HG02852 (cell line): ENCODE measurements around the gene CHPF.

Source experiments
- ATAC-seq: cut with Tn5 transposase; IDR thresholded peaks from one replicate; pipeline ENCODE4 v1.9.1; 2021; ENCODE audit warnings: mild to moderate bottlenecking, moderate library complexity; ENCODE audit not compliant: unreplicated experiment

CHPF gene

GRCh38 chr2:219569041-219569440 lies 25.4 kb upstream of the CHPF start:
- ATAC-seq: no peak

GRCh38 chr2:219567791-219568361 lies 24.3 kb upstream of the CHPF start:
- ATAC-seq: no peak

DNA sequence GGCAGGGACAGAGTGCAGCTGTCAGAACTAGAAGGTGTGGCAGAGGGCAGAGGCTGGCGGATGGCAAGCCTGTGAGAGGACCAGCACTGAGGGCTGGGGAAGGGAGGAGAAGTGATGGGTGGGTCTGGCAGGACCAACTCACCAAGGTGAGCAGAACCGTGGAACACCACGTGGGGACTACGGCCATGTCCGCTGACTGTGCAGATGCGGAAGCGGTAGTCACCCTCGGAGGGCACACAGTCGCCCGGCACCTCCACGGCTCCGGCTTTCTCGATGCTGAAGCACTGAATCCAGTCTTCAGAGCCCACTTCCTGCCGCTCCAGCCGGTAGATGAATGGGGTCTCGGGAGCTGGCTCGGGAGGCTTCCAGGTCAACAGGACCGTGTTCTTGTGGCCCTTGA lies 23.5 kb upstream of the CHPF start:
- no peak for ATAC-seq

GRCh38 chr2:219566640-219567039 lies 23.0 kb upstream of the CHPF start:
- no peak for ATAC-seq

- ATAC-seq: no peak
Measured at GRCh38 chr2:219565130-219566080, 21.8 kb upstream of the CHPF start.

GRCh38 chr2:219563271-219563928 lies 19.8 kb upstream of the CHPF start:
- ATAC-seq: no peak

DNA sequence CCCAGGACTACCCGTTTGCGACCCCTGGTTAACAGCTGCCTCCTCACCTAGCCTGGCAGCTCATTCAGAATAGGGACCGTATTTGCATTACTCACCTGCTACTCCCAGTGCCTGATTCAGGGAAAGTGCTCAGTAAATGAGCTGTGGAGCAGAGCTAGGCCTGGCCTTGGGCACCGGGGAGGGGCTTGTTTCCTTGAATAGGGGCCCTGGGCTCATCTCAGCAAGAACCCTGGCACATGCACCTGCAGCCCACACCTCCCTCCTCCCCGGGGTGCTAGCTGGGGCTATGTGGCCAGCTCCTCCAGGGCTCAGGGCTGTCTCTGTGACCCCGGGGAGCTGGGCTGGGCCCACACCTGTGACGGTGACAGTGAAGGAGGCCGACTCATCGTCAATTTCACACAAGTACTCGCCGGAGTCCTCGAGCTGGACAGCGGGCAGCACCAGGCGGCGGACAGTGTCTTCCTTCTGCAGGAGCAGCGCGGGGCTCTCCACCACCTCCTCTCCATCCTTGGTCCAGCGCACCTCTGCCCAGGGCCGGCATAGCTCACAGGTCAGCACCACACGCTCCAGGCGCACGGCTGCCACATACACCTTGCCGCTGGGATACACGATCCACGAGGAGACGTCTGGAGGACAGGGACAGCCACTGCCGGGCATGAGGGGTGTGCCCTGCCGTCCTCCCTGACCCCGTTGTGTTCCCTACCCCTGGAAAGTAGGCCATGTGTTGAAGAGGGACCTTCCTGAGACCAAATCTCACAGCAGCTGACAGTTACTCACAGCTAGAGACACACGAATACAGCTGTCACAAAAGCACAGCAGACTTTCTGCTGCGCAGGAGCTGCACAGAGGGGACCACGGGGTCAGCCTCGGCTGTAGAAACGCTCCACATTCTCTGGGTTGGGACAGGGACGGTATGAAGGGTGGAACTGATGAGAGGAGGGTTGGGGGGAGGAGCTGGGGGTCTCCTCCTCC lies 18.7 kb upstream of the CHPF start:
- no peak for ATAC-seq

GRCh38 chr2:219561179-219562048 lies 17.8 kb upstream of the CHPF start:
- ATAC-seq: no peak

DNA sequence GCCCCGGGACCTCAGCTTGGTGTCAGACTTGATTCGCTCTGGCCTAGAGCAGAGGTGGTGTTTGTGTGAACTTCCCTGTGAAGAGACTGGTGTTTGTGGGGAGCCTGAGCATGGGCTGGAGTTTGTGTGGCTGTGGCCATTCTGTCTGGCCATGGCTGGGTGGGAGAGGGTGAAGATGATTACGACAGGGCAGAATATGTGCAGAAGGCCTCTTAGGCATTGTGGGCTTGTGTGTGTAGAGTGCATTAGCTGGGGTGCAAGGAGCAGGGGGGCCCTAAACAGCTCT lies 17.2 kb upstream of the CHPF start:
- no peak for ATAC-seq

GRCh38 chr2:219560037-219560892 lies 16.7 kb upstream of the CHPF start:
- ATAC-seq: no peak

DNA sequence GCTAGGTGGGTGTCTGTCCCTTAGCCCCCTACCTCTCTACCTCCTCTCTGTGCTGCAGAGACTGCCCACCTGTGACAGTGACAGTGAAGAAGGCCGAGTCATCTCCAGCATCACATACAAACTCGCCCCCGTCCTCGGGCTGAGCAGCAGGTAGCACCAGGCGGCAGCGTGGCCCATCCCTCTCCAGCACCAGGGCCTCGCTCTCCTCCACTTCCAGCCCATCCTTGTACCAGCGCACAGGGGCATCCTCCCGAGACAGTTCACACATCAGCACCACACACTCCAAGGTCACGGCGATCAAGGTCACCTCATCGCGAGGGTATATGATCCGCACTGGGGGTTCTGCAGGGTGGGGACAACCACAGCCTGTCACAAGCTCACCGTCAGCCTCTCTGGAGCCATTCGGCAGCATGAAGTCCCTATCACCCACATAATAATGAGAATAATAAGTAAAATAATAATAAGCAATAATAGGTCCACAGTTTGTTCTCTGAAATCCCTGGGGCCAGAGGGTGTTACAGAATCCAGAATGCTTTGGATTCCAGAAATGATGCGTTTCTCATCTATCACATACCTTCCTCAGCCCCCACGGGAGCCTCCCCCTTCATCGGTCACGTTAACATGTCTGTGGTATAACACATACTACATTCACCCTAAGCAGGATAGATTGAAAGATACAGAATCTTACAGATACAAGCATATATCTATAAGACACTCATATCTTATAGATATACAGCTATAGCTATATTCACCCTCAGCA lies 15.7 kb upstream of the CHPF start:
- no peak for ATAC-seq

- no peak for ATAC-seq
Measured at GRCh38 chr2:219557791-219558785, 14.5 kb upstream of the CHPF start.

DNA sequence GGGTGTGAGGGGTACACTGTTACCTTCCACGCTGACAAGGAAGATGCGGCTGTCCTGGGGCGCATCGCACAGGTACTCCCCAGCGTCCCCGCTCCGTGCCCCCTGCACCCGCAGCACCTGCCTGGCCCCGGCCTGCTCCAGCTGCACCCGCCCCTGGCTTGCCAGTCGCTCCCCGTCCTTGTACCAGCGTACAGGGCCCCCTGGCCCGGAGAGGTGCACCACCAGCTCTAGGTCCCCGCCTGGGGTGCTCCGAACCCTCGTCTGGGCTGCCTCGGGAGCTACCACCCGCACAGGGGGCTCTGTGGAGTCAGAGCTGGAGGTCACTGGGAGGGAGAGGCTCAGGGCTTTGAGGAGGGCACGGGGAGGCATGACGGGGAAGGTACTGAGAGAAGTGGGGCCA lies 13.7 kb upstream of the CHPF start:
- ATAC-seq: no peak

DNA sequence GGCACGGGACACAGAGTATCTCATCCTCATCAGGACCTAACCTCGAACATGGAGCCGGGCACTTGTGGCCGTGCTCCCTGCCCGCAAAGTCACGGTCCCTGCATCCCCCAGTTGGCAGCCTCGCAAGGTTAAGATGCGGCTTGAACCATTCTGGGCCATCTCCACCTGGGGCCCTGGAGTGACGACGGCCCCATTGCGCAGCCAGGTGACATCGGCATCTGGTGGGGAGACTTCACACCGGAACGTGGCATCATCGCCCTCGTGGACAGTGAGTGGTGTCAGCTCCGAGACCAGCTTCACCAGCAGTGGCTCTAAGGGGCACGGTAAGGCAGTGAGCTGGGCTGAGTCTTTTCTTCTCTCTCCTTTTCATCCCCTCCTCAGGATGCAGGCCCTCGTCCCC lies 12.8 kb upstream of the CHPF start:
- ATAC-seq: no peak

GRCh38 chr2:219555956-219556355 lies 12.3 kb upstream of the CHPF start:
- ATAC-seq: no peak

DNA sequence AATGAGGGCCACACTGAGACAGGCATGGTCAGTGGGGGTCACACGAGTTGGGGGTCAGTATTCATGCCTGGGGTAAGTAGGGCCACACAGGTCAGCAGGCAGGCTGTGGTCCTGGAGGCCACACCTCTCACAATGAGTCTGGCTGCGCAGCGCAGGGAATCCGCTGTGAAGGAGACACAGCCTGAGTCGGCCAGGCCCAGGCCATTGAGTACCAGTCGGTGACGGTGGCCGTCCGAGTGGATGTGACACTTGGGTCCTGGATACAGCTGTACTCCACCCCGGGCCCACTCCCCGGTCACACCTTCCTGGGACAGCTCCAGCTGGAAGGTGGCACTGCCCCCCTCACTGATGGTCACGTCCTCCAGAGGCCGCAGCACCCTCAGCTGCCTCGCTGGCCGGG lies 10.7 kb upstream of the CHPF start:
- ATAC-seq: no peak

DNA sequence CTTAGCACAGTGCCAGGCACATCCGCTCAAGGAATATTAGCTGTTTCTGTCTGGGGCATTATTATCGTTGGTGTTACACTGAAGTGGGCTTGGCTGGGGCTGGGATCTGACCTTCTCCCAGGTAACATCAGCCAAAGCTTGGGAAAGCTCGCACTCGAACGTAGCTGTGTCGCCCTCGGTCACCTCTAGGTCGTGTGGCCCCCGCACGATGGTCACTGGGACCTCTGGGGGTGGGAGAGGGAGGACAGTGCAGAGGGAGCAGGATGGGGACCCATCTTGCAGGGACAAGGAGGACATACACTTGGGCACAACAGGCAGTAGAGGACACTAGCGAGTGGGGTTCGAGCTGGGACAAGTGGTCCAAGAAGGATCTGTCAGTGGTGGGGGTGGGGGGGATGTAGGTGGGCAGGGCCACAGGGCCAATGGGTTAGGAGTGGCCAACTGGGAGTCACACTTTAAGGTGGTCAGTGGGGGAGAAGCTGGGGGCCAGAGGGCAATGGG lies 9.9 kb upstream of the CHPF start:
- no peak for ATAC-seq
